SHP77 treated with DMSO at 0.1 percent for 48 hours (cell line): ENCODE measurements around the gene C16orf92.
"Not testable (repeated sequence)": the region's sequence is repeated elsewhere in the genome, so short reads cannot be mapped to it uniquely, and the experiment has no call there.

Source experiments
- DNase-seq: peaks from one replicate; lab custom pipeline; 2025; lab: John Stamatoyannopoulos, UW

The C16orf92 gene

DNA sequence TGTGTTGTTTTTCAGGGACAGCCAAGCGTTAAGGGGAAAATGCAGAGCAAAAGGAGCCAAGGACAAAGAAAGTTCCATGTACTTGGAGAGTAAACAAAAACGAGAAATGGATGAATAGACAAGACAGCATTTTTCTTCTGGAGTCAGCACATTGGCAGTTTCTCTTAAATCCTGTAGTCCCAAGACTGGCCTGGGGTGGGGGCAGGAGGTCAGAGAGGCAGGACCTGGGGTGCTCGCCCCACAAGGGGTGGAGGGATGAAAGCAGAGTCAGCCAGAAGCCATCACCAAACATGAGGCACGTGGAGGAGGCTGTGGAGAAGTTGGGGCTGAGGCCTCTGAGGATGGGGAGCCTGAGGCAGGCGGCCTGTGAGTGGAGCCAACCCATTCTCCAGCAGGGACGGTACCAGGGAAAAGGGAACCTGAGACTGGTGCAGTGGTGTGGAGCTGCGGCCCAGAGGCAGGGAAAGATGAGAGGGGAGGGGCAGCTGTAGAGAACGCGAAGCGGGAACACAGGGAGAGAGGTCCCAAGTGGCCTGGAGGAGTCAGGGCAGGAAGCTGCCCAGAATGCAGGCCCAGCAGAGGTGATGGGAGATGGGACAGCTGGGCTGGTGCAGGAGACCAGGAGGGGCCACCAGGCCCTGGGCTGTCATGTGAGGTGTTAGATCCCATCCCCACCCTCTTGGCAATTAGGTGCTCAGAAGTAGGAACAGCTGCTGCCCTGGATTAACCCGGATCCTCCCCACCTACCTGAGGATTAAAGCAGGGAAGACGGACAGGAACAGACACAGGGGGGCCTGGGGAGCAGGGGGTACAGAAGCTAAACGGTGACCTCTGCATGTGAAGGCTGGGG lies 4.8 kb downstream of the C16orf92 start:
- DNase-seq: no peak

DNA sequence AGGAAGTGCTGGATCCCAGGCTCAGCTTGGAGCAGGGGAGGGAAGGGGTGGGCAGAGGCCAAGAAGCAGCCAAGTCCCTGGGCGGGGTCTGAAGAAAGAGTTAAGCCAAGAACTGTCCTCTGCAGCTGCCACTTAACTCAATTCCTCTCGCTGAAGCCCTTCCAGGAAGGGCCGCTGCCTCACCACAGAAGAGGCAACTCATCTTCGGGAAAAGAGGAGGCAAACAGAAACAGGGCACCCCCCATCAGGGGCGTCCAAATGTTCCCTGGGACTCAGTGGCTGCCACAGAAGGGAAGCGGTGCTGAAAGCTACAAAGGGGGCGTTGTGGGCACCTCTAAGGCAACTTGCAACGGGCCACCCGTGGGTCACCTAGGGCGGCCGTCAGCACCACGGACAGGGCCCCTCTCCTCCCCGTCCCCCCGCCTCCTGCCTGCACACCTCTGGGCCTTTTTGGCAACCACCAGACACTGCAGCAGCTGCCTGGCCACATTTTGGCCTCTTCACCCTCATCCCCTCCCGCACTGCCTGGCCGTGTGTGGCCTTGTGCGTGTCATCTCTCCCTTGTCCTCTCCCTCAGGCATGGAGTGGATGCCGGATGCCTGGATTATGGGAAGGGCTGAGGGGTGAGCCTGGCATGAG lies 5.6 kb downstream of the C16orf92 start:
- no peak for DNase-seq

DNA sequence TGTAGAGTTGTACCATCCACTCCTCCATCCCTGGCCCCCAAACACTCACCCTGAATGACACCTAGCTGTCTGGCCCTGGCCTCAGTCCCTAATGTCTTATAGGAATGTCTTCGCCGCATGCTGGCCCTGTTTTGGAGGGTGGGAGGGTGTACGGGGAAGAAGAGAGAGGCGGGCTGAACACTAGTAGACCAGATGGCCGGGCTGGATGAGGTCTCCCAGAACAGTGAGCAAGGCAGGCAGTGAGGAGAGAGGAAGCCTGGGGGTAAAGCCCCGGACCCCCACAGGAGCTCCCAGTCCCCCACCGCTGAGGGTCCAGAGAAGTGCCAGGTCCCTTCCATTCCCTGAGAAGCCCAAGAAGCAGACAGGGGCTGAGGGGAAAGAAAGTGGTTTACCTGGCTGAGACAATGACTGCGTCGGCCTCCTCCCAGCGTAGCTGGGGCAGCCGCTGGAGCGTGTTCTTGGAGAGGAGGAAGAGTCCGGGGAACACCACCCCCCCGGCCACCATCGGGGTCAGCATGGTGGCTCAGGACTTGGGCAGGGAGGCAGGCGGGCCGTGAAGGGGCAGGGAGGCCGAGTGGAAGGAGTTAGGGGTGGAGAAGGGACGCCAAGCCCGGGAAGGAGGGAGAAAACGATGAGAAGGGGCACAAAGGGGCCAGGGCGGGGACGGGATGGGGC lies 7.2 kb downstream of the C16orf92 start:
- no peak for DNase-seq

DNA sequence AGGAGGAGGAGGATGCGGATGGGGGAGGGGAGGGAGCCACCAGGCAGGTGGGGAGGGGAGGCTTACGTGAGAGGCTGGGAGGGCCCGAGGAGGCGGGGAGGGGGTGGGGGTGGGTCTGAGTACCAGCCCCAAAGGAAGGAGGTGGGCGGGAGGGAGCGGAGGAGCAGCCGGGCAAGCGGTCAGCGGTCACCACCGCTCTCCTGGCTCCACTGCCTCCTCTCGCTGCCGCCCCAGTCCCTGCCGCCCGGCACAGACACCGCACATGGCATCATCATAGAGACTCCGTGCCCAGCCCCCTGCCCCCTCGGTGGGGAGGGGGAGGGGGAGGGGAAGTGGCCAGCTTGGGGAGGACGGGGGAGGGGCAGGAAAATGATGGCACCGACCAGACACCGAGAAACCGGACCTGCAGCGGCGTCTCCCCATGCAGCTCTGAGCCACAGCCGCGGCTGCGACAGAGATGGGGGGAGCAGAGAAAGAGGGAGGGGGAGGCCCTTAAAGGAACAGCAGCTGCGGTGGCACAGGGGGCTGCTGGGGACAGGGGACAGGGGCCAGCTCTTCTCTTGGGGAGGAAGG lies 7.9 kb downstream of the C16orf92 start, which contains the start of gene TLCD3B:
Gene TLCD3B (minus strand): TSS at position 431 of the 573 bp plus-strand sequence. CDS start 744 bp downstream, outside the sequence.
- DNase-seq: no peak

DNA sequence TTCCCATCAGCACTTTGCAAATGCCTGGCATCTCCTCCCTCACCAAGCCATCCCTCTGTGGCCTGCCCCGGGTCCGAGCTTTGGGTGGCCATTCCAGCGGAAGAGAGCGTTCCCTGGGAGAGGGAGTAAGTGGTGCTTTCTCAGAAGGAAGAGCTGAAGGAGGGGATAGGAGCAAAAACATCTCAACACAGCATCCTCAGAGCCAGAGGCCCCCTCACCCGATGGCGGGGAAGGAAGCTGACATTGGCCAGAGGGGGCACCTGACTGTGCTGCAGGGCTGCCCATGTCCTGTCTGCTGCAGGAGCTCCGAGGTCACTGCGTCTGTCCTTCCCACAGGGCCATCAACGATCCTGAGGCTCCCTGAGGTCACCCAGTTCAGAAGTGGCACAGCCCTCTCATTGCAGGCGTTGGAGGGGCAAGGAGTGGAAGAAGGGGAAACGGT lies 8.5 kb downstream of the C16orf92 start:
- DNase-seq: no peak

DNA sequence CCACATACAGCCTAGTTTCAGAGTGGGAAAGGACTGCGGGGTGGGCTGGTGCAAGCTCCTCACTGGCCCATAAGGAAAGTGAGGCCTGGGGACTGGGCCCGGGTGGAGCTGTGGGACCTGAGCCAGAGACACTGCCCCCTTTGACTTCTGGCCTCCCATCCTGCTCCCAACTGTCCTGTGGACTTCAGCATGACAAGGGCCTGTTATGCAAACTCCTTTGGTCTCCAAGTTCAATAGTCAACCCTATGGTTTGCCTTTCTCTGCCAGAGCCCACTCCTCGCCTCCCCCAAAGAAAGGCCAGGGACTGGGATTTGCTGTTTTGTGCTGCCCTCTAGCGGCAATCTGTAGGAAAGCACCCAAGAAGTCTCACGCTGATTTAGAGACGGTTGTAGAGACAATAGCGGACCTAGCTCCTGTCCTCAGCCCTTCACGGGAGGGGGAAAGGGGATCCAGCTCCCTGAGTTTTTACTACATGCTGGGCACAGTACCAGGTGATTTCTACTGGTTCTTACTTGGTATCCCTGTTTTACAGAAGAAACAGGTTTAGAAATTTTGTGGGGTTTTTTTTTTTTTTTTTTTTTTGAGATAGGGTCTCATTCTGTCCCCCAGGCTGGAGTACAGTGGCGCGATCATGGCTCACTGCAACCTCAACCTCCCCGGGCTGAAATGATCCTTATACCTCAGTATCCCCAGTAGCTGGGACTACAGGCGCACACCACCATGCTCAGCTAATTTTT lies 9.3 kb downstream of the C16orf92 start:
- DNase-seq: peak; percentile 66

DNA sequence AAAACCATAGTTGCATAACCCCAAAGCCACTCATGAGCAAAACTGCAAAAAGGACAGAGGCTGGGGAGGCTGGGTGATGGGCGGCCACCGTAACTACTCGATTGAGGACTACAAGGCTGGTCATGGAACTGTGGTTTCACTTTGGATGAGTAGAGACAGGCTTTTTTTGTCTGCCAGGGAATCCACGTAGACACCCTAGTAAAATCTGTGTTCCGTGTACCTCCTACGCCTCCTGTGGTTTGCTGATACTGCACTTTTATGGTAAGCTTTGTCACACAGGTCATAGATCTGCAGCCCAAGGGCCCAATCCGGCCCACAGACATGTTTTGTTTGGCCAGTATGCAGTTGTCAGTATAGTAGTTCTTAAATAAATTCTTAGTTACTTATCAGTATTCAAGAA lies 10.3 kb downstream of the C16orf92 start:
- no peak for DNase-seq

DNA sequence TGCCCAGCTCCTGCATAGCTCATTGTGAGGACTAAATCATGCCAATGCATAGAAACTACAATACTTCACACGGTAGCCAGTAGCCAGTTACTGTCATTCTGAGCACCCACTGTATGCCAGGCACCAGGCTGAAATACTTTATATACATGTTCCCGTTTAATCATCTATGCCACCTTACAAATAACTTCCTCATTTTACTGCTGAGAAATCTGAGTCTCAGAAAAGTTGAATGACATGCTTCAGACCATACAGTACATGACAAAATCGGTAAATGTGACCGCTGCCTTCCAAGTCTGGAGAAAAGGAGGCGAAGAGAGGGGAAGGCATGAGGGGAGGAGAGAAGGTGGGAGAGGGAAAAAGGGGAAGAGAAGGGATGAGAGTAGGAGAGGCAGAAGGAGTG lies 17.2 kb downstream of the C16orf92 start:
- no peak for DNase-seq

DNA sequence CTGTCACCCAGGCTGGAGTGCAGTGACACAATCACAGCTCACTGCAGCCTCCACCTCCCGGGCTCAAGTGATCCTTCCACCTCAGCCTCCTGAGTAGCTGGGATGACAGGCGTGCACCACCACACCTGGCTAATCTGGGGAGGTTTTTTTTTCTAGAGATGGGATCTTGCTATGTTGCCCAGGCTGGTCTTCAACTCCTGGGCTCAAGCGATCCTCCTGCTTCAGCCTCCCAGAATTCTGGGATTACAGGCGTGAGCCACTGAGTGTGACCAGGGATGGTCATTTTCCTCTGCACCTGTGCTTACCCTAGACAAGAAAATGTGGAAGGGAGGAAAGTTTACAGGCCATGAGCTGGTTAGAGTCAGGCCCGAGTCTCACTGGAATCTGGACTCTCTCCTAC lies 17.7 kb downstream of the C16orf92 start:
- not testable (repeated sequence) for DNase-seq

DNA sequence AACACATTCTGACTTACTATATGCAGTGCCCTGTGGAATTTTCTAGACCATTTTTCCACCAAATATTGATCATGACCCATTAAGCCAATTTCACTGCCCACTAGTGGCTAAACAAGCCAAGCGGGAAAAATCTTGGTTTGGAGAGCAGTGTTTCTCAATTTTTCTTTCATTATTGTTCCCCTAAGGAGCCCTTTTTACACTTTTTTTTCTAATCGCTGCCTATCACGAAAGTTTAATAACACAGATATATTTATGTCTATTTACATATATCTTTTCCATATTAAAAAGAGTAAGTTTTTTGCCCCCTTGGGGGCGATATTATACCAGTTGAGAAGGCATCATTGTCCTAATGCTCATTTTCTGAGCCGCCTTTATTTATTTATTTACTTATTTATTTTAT lies 18.8 kb downstream of the C16orf92 start:
- no peak for DNase-seq

DNA sequence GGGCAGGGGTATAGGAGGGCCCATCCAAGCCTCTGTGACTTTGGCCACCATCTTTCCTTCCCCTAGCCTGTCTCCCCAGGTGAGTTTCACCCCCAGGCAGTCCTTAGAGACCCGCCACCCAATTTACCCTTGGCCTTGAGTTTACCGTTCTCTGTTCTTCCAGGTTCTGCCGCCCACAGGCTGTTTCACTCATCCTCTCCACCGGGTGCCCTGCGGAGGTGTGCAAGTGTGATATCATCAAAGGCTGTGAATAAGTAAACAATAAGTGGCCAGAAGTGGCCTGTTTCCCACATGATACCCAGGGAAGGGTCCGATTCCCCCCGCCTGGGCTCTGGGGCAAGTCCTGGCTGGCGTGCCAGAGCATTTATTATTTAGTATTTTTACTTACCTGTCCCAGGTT lies 23.2 kb downstream of the C16orf92 start:
- no peak for DNase-seq

DNA sequence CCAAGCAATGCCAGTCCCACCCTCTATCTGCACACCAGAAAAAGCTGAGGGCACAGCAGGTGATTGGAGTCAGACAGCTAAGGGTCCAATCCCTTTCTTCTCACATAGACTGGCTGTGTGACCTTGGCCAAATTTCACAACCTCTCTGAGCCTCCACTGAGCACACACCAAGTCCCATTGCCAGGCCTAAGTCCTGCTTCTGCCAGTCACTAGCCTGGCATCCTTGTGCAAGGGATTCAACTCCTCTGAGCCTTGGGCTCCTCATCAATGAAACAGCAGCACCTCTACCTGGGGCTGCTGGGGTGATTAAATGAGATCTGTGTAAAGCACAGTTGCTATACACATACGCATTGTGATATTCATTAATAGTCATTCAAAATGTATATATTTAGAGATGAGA lies 23.6 kb downstream of the C16orf92 start:
- DNase-seq: no peak

DNA sequence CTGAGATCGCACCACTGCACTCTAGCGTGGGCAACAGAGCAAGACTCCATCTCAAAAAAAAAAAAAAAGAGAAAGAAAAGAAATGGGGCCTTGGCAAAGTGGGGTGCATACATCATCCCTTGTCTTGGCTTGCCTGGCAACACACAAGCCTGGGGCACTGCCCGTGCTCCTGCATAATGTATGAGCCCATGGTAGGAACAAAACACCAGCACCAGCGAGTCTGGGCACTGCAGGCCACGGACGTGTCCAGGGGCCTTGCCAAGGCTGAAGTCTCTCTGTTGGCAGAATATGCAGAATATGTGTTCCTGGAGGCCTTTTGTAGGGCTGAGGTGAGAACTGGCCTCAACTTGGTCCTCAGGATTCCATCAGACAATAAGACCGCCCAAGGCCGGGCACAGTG lies 26.9 kb downstream of the C16orf92 start:
- DNase-seq: no peak

DNA sequence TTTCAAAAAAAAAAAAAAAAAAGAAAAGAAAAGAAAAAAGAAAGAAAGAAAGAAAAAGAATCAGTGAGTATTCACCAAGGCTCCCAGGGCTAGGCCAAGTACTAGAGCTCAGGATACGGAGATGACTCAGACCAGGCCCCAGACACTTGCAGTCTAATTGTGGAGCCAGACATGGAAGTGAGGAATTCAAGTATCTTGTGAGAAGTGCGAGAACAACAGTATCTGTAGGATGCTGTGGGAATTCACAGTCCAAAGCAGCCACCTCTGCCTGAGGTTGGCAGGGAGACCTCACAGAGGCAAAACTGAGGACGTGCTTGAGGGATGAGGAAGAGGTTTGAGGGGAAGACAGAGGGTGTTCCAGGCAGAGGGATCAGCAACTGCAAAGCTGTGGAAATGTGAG lies 28.5 kb downstream of the C16orf92 start:
- no peak for DNase-seq

DNA sequence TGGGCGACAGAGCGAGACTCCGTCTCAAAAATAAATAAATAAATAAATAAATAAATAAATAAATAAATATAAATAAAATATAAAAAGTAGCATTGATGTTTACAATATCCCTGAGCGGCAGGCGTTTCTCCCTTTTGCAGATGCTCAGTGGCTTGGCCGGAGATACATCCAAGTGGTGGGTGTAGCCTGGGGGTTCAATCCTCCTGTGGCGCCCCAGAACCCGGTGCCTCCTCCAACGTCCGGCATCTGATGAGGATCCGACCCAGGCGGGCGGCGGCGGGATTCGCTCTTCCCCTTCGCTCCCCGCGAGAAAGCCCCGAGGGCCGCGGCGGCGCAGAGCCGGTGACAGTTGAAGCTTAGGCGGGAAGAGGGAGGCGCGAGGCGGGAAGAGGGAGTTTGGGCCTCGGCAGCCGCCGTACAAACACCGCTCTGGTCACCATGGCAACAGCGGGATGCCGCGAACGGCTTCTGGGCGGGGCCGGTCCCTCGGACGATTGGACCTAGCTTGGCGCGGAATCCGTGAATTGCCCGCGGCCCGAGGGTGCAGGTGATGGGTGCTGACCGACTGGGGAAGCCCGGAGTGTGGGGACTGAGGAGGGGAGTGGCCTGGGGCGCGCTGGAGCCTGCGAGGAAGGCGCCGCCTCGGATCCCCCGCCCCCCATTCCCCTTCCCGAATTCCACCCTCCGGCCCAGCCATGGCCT lies 29.8 kb downstream of the C16orf92 start:
- DNase-seq: peak; percentile 95

DNA sequence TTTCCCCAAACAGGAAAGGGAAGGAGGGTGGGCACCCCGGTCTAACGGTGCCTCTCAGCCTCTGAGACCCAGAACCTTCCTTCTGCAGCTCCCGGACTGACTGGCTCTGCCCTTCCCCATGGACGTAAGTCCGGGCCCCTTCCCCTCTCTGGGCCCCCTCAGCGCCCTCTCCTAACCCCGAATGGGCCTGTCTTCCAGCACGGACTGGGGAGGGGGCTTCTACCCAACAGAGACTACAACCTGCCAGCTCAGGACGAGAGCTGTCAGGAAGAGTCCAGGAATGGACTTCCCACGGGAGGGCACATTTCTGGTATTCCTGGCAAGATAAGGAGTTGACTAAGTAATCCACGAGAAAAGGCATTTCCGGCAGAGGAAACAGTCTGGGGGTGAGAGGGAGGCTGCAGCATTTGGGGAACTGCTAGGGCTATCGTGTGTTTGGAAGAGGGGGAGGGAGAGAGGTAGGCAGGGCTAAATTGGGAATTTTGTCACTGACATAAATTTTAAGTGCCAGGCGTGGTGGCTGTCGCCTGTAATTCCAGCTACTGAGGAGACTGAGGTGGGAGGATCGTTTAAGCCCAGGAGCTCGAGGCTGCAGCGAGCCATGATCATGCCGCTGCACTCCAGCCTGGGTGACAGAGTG lies 30.5 kb downstream of the C16orf92 start:
- no peak for DNase-seq

DNA sequence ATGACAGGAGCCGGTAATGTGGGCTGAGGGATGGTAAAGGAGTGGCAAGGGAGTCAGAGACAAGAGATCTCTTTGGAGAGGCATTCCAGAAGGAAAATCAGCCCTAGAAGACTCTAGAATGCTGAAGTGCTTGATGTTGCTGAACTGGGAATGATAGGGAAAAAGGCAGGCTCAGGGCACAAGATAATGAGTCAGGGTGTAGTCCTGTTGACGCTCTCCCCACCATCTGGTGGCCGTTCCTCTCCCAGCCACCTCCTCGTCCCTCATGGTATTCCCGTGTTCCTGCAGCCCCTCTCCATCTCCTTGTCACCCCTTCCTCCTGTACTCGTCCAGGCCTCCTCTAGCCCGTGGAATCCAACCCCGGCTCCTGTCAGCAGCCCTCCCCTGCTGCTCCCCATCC lies 31.5 kb downstream of the C16orf92 start:
- no peak for DNase-seq

DNA sequence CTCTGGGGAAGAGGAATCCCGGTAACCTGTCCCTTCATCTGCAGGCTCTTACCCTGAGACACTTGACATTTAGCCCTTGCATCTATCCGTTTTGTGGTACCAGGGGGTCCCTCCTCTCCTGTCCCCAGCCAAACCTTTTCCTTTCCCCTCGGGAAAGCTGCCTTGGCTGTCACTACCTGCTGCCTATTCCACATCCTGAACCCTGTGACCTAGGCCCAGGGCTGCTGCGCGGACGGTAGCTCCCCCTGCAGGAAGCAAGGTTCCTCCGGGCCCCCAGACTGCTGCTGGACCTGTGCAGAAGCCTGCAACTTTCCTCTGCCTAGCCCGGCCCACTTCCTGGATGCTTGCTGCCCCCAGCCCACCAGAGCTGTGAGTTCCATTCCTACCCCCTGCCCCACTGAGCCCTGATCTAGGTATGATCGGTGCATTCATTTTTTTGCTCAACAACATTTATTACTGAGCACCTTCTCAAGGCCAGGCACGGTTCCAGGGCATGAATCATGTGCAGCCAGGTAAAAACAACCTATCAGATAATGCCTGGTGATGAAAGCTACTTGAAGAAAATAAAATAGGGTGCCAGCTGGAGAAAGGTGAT lies 32.1 kb downstream of the C16orf92 start:
- DNase-seq: no peak

DNA sequence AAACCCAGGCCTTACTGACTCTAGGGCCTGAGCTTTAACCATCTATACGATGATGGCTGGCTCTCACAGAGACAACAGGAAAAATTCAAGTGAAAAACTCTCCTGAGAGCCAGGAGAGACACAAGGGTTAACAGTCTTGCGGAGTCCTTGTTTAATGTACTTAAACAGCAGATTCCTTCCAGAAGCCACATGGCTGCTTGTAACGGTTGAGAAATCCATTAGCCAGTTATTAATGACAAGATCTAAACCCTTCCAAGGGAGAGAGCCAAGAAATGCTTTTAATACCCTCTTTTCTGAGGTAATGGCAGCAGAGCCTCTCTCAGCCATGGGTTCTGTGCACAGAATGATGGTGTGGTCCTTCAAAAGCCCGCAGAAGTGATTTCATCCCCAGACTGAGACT lies 37.3 kb downstream of the C16orf92 start:
- no peak for DNase-seq

DNA sequence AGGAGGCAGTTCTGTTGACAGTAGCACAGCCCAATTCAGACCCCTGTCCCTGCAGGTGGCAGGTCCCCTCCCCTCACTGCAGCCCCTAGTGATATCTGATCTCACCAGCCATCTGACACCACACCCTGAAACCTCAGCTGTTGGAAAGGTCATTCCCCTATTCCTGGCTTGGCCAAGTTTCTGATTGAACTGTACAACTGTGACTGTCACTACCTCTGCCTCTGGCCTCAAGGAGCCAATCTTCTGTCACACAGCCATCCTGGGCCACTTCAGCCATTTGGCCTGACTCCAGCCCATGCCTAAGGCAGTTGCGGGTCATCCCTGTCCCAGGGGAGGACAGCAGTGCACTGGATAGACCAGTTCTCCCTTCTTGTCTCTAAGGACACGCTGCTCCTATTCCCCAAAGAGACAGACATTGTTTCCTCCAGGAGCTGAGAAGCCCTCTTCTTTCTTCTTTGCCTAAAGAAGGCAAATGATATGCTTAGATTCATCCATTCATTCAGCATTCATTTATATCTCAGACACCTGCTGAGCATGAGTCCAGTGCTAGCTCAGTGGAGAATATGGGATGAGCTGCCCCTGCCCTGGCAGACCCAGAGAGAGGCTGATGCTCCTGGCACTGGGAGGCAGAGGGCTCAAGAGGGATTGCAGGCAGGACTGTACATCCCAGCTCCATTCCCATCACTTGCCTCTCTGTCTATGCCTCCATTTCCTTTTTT lies 38.0 kb downstream of the C16orf92 start:
- DNase-seq: no peak
